GM03348 (cell line): ENCODE data around the gene ARL4A.
A peak's percentile ranks its signal among the peaks of the same experiment; 100 is the strongest.
"Not testable (repeated sequence)": the region's sequence is repeated elsewhere in the genome, so short reads cannot be mapped to it uniquely, and the experiment has no call there.

Source experiments
- DNase-seq: peaks from one replicate; pipeline ENCODE4 v3.0.0; 2012; ENCODE audit warnings: low spot score

ARL4A gene

DNA sequence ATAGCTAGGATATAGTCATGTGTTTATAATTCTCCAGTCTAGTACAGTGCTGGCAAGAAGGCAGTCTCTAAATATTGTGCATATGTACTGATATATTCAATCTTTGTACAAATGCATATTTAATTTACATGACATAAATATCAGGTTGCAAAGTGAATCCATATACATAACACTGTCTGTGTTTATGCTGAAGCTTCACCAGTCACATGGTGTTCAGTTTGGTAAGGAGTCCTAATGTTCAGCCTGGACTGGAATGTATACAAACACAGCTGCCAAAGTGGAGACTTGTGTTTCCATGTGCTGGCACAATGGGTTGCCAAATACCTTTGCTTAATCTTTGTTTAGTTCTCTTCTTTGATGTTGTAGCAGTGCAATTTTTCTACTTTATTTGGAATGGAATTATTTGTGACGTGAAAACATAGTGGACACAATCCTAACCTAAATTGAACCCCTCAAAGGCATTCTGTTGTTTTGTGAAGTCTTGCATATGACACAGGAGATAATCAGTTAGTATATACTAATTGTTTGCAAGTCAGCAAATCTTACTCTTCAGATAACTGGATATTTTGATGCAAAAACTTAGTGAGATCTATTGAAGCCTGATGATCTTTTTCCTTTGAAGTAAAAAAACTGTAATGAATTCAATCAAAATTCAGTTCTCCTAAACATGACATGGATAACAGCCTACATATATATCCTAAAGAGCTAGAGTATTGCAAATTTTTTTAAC, 17.3 kb upstream of the ARL4A start:
- peak; percentile 27 for DNase-seq

DNA sequence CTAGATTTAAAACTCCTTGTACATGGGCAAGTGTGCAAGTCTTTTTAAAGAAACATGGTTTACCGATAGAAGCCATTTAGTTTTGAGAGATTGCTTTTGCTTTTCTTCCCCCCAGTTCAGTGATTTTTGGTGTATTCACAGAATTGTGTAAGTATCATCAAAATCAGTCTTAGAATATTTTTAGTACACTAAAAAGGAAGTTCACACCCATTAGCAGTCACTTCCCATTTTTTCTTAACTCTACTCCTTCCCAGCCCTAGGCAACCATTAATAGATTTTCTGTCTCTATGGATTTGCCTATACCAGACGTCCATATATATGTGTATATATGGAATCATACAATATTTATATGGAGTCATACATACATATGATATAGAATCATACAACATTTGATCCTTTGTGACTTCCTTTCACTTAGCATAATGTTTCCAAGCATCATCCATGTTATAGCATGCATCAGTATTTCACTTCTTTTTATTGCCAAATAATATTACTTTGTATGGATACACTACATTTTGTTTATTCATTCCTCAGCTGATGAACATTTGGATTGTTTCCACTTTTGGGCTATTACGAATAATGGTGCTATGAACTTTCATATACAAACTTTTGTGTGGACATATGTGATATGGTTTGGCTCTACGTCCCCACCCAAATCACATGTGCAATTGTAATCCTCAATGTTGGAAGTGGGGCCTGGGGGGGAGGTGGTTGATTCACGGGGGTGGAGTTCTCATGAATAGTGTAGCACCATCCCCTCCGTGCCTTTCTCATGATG, 16.5 kb upstream of the ARL4A start:
- no peak for DNase-seq

DNA sequence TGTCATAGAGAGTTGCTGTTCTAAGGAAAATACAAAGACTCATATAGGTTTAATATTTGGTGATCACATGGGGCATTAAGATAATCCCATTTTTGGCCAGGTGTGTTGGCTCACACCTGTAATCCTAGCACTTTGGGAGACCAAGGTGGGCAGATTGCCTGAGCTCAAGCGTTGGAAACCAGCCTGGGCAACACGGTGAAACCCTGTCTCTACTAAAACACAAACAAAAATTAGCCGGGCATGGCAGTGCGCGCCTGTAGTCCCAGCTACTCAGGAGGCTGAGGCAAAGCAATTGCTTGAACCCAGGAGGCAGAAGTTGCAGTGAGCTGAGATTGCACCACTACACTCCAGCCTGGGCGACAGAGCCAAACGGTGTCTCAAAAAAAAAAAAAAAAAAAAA, 14.0 kb upstream of the ARL4A start:
- not testable (repeated sequence) for DNase-seq

DNA sequence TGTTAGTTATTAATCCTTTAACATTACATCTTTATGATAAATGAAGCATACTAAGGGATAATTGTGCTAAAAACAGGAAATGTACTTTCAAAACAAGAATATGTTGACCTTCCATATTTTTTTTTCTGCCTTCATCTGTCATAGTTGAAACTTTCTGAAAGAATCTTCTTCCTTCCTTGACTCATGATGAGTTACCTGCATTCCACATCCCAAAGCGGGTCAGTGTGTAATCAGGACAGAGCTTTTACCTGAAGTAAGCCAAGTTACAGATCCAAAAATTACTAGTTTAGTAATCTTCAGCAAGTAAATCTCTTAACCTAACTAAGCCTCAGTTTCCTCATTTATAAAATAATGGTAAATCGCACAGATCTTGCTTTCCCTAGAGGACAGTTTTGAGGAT, 13.4 kb upstream of the ARL4A start:
- DNase-seq: no peak

DNA sequence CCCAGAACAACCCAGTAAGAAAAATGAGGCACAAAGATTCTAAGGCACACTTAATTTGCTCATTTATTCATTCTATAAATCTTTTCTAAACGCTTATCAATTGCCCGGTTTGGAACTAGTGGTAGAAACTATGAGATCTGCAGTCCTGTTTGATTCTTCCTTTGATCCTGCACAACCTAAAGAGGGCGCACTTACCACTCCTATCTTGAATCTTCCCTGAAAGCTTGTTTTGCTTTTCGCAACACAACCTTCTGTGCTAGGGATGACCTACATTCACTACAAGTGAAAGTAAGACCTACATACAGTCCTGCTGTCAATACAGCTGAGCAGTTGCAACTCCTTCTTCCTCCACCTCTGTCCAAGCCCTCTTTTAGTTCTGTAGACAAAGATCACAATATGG, 12.6 kb upstream of the ARL4A start:
- peak; percentile 7 for DNase-seq

DNA sequence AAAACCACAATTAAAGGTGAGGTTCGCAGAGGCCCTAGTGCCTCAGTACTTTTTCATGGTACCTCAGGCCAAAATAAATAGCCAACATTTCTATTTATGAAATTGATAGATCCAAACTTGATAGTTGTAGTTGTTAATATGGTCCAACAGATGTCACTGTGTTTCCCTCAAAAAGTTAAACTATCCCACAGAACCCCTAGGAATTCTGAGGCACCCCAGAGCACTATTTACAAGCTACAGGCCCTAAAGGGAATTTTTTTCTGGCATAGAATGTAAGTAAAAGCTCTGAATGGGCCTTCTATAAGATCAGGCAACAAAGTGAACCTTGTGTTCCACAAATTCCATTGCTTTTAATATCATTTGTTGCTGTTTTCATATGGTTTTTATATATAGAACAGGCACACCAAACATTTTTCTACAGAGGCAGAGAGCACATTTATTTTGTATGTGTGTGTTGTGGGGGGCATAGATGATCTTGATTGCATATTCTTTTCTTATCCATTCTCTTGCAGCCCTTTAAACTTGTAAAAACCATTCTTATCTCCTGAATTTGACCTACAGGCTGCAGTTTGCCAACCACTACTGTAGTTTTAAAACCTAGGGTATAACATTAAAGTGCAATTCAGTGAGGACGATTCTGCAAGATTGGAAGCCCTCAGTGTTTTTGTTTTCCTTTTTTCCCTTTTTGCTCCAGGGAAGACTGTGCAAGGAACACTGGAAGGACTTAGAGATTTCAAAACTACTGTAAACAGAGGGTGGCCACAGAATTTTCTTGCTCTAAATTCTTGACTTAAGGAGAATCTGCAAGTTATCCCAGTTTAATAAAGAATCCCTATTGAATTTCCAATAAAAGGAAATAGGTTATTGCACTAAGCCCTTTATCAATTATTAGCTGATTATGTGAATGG, 3.5 kb upstream of the ARL4A start:
- DNase-seq: peak; percentile 35

DNA sequence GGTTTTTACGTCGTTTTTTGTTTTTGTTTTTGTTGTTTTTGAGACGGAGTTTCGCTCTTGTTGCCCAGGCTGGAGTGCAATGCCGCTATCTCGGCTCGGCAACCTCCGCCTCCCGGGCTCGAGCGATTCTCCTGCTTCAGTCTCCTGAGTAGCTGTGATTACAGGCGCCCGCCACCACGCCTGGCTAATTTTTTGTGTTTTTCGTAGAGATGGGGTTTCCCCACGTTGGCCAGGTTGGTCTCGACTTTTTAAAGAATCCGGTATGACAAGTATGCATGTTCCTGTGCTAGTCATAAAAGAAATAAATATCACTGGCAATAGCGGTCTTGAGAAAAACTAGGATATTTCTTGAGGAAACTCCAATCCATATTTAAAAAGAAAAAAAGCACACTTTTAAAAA, 2.7 kb upstream of the ARL4A start:
- no peak for DNase-seq

DNA sequence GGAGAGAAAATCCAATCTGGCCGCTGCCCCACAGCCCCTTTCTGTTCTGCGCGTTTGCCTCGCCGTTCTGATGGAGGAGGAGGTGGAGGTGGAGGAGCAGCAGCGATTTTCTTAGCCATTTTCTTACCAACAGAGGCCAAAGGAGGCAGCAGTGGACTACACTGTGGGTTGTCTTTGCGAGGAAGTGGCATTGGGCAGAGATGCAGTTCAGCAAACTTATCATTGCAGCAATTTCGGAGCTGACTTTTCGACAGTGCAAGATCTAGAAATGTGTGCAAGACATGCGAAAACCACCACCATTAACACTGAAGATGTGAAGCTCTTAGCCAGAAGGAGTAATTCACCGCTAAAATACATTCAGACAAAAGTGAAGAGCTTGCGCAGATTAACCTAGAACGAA, 1.9 kb upstream of the ARL4A start:
- no peak for DNase-seq

DNA sequence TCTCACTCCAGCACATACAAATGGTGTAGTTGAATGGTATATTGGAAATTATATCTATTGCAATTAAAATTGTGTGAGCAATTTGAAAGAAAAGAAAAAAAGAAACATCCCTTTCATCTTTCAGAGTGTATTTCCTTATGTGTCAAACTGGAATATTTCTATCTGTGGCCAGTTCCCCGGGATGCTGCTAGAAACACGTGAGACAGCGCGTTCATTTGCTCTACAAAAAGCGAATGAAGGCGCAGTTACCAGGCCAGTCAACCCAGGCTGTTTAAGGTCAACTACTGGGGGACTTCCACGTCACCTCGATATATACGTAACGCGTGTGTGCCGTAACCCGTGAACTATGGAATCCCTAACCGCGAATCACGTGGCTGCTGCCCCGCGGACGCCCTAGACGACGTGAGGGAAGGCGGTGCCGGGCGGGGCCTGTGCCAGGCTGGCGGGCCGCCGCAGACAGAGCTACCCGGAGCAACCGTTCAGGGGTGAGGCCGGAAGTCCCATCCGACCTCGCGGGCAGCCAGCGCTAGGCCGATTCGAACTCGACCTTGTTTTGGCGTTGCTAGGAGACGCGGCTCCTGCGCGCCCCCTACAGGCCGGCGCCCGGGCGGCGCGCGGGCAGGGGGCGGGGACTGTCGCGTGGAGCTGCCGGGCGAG, 1.1 kb upstream of the ARL4A start:
- DNase-seq: peak; percentile 92

GRCh38 chr7:12687718-12688171, 312 bp downstream of the ARL4A start:
- no peak for DNase-seq

- not testable (repeated sequence) for DNase-seq
Measured at GRCh38 chr7:12688485-12689170, 1.2 kb downstream of the ARL4A start.

DNA sequence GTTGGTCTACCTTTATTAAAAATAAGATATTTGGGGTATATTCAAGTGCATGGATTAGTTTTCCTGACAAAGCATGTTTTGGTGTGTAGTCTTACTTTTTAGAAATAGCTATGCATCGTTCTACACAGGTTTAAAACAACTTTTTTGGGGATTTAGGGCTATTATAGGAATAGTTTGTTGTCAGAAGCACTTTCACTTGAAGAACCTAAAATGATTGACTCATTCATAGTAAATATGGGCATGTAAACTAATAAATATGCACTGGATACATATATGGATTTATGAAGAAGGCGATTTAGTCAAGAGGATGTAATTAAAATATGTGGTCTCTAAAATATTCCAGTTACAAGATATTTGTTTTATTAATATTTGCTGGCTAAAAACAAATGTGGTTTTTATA, 2.0 kb downstream of the ARL4A start:
- no peak for DNase-seq

- no peak for DNase-seq
Measured at GRCh38 chr7:12690041-12690878, 2.8 kb downstream of the ARL4A start.

GRCh38 chr7:12691388-12691787, 4.0 kb downstream of the ARL4A start:
- DNase-seq: not testable (repeated sequence)

DNA sequence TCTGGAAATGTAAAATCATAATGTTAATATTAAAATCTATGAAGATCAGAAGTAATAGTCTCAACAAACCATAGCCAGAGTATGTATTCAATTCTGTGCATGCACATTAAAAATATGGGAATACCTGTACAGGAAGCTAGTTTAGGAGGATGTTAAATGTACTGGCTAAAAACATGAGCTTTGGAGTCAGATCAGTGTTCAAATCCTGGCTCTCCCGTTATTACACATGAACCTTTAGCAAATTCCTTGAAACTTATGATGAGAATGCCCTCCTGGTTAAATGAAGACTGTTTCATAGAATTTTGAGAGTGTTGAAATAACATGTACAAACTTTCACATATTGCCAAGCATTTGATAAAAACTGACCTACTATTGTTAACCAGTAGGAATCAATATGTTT, 4.6 kb downstream of the ARL4A start:
- DNase-seq: no peak

- no peak for DNase-seq
Measured at GRCh38 chr7:12692479-12693259, 5.2 kb downstream of the ARL4A start.

DNA sequence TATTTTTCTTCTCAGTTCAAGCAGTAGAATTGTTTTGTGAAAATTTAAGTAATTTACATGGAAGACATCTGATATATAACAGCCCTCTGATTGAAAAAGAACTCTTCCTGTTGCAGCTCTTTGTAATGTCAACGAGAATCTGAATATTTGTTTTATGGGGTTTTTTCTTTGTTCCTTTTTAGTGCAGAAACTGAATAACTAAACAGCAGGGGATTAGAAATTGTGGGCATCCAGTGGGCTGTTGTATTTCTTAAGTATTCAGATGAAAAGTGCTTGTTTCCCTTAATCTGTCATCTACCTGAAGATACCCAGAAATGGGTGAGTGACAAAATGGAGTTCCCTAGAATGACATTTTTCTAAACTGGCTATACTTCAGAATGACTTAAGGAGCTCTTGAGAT, 7.4 kb downstream of the ARL4A start:
- DNase-seq: no peak

GRCh38 chr7:12695965-12696364, 8.5 kb downstream of the ARL4A start:
- no peak for DNase-seq

- DNase-seq: no peak
Measured at GRCh38 chr7:12699299-12699698, 11.9 kb downstream of the ARL4A start.

DNA sequence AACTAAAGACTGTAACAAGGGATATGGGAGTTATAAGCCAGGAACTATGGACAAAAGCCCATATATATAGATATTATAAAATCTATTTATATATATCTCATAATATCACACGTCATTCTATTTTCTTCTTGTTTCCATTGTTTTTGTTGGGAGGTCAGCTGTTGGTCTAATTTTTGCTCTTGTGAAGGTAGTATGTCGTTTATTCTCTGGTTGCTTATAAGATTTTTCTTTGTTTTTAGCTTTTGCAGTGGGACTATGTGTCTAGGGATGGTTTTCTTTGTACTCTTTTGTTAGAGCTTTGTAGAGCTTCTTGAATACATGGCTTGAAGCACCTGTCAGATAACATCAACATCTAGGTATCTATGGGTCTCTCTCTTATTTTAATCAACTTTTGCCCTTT, 14.0 kb downstream of the ARL4A start:
- DNase-seq: no peak
